HG02938 (cell line): ENCODE measurements around the gene RDH16.
"Not testable (repeated sequence)": the region's sequence is repeated elsewhere in the genome, so short reads cannot be mapped to it uniquely, and the experiment has no call there.

Experiments
- ATAC-seq: cut with Tn5 transposase; IDR thresholded peaks from one replicate; pipeline ENCODE4 v1.9.1; 2021; ENCODE audit warnings: mild to moderate bottlenecking, moderate library complexity; ENCODE audit not compliant: unreplicated experiment

The RDH16 gene

DNA sequence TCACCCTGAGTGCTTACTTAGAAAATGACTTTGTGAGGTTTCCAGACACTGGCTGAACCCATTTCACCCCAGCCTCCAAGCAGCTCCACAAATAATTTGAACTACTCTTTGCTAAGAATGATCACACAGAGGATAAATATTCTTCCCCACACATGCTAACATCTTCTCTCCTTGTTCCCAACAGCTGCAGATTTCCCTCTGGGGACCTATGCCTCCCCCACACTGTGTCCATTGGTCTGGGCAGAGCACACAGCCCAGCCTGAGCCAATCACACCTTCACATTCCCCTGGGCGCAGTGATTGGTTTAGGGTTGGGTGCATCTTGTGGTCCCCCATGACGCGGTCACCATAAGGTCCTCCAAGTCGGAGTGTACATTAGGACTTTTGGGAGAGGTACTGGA, 30.1 kb downstream of the RDH16 start:
- ATAC-seq = no peak

DNA sequence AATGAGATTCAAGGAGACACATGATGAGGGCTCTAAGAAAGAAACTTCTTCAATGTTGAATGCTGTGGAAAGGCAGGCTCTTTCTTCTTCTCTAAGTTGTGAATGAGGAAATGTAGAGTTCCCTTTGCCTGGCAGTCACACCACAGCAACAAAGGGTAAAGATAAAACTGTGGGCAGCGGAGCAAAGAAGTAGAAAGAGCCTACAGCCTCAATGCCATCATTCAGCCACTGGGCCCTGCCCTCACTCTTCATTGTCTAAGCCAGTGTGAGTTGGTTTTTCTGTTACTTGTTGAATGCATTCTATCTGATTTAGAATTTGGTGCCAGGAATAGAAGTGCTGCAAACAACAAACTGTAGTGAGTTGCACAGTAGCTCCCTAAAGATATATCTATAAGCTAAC, 35.4 kb downstream of the RDH16 start:
- ATAC-seq = no peak

DNA sequence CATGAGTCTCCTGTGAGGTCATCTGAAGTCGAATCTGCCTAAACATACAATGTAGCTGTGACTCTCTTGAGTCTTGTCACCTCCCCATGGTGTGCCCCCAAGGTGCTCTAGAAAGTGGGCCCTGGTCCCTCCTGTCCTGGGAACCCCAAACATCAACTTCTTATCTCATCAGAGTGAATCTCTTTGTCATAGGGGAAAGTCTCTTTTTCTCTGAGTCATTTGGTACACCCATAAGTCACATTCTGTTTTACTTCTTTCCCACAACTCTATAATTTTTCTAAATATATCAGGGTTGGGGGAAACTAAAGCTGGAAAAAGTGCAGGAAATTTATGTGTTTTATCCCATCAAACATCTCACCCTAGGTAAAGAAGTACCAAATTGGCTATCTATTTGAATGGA, 36.1 kb downstream of the RDH16 start:
- ATAC-seq = no peak

DNA sequence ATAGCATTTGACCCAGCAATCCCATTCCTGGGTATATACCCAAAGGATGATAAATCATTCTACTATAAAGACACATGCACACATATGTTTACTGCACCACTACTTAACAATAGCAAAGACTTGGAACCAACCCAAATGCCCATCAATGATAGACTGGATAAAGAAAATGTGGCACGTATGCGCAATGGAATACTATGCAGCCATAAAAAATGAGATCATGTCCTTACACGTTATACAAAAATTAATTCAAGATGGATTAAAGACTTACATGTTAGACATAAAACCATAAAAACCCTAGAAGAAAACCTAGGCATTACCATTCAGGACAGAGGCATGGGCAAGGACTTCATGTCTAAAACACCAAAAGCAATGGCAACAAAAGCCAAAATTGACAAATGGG, 39.3 kb downstream of the RDH16 start:
- not testable (repeated sequence) for ATAC-seq

DNA sequence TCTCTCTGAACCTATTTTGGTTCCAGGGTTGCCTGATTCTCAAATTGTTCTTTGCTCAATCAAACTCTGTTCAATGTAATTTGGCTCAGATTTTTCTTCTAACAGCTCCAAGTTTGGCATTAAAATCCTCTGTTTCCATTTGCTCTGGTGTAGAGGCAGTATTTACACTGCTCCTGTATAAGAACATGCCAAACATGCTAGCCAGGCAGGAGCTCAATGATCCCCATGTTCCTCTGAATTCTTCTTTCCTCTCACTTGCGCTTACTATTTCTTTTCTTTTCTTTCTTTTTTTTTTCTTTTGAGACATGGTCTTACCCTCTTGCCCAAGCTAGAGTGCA, 40.4 kb downstream of the RDH16 start:
- no peak for ATAC-seq

DNA sequence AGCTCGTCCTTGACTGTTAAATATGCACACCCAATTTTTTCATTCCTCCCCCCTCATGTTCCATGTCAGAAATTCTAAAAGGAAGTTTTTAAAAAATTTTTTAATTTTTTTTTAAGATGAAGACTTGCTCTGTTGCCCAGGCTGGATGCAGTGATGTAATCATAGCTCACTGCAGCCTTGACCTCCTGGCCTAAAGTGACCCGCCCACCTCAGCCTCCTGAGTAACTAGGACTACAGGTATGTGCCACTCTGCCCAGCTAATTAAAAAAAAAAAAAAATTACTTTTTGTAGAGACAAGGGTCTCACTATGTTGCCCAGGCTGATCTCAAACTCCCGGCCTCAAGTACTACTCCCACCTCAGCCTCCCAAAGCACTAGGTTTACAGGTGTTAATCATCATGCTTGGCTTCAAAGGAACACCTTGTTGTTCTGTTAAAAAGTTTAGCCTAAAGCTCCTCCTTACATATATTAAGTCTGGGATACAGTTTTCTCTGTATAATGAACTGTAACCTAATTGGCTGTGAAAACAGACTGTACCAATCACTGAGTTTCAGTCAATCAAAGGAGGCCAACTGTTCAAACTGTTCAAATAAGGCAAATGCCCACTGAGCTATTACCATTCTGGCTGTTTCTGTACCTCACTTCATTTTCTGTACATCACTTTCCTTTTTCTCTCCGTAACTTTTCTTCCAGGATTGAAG, 41.0 kb downstream of the RDH16 start:
- no peak for ATAC-seq

DNA sequence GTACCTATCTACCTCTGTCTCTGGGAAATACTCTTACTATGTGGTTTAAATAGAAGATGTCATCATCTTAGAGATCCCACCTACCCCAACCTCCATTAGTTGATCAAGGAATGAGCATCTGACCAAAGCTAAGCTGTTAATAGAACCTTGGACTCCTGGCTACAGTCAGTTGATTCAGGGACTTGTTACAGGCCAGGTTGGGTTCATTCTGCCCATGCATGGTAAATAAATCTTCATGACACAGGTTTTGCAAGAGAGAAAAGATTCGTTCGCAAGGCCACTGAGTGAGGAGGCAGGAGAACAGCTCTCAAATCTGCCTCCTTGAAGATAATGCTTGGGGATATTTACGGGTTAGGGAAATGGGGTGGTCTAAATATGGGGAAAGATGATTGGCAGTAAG, 42.7 kb downstream of the RDH16 start:
- no peak for ATAC-seq

DNA sequence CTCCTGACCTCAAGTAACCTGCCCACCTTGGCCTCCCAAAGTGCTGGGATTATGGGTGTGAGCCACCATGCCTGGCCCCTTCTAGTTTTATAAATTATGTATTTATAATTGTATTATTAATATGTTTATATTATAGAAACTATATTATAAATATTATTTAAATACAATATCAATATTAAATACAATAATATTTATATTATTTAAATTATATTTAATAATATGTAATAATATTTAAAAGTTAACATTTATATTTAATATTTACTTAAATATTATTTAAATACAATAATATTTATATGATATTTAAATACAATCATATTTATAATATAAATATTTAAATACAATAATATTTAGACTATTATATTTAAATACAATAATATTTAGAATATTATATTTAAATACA, 43.2 kb downstream of the RDH16 start:
- no peak for ATAC-seq

DNA sequence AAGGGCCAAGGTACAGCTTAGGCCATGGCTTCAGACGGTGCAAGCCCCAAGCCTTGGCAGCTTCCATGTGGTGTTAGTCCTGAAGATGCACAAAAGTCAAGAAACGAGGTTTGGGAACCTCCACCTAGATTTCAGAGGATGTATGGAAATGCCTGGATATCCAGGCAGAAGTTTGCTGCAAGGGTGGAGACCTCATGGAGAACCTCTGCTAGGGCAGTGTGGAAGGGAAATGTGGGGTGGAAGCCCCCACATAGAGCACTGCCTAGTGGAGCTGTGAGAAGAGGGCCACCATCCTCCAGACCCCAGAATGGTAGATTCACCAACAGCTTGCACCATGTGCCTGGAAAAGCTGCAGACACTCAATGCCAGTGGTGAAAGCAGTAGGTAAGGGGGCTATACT, 48.0 kb downstream of the RDH16 start:
- not testable (repeated sequence) for ATAC-seq

DNA sequence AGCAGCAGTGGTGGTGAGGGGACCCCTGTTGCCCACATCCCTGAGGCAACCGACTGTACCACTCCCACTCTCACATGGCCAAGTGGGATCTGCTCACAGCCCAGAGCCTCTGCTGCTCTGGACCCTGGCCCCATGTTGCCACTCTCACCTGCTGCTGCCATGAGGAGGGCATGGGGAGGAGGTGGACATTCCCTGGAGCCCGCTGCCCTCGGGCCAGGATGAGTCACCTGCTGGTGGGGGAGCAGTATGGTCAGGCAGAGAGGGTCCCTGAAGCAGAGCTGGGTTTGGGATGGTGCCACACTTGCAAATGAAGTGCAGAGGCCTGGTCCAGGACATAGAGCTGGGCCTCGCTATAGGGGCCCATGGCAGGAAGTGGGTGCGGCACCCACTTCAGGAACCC, 49.3 kb downstream of the RDH16 start:
- ATAC-seq = no peak

DNA sequence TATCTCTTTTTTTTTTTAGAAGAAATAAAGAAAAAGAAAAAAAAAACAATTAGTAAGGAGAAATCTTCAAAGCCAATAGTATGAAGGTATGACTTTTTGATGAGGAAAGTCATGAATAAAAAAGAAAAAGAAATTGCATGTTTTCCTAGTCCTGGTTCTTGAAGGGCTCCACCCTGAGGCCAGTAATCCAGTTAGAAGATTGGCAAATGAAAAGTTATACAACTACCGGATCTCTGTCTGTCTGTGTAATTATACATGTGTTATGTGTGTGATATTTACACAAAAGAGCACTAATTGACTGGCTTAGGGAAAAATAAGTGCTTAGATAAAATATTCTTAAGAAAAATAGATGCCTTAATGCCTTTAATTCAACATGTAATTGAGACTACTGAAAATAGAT, 51.6 kb downstream of the RDH16 start:
- no peak for ATAC-seq

DNA sequence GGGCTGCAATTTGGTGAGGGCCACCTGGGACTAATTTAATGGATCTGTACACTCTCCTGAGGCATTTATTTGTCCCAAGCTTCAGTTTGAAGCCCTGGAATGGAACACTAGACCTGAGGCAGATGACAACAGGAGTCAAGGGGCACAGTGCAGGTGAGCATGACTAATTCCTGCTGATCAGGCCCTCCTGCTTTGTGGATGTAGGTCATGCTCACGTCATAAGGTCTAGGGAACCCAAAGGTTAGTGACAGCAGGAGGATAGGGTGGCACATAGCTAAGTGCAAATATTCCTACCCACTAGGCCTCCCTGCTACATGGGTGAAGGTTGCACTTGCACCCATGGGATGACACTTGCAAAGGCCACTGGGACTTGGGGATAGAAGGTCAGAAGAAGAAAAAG, 54.0 kb downstream of the RDH16 start:
- no peak for ATAC-seq
